Stimulated activated CD8-positive, alpha-beta memory T cell treated with anti-CD3 and anti-CD28 coated beads, Interleukin-7, amount 100 ng/mL, for 24 hours (primary cell): ENCODE data around the gene MORN5.

Source experiments
- DNase-seq: peaks from one replicate; pipeline ENCODE4 v3.0.0-alpha.2; 2020; ENCODE audit warnings: low read depth

Gene MORN5

DNA sequence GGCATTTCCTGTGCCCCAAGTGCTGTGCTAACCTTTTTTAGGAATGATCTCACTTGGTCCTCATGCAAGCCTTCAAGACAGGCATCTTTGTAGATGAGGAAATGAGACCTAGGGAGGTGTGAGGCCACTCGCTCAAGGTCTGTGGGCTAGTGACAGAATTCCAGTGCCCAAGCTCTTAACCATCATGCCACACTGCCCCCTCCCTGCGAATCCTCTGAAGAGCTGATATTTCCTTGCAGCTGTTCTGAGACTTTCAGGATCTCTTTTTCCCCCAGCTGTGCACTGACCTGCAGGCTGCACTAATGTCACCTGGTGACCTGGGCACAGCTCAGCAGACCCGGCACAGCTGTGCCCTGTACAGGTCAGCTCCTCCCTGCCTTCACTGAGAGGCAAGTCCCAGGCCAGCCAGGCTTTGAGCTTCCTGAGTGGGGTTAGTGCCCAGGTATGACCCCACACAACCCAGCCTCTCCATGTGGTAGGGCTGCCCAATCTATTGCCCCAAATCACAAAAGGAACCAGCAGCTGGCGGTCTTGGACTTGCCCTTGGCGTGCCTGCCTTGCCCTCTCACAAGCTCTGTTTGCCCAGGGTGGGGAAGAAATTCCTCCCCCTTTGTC, 32.7 kb downstream of the MORN5 start:
- DNase-seq = no peak

DNA sequence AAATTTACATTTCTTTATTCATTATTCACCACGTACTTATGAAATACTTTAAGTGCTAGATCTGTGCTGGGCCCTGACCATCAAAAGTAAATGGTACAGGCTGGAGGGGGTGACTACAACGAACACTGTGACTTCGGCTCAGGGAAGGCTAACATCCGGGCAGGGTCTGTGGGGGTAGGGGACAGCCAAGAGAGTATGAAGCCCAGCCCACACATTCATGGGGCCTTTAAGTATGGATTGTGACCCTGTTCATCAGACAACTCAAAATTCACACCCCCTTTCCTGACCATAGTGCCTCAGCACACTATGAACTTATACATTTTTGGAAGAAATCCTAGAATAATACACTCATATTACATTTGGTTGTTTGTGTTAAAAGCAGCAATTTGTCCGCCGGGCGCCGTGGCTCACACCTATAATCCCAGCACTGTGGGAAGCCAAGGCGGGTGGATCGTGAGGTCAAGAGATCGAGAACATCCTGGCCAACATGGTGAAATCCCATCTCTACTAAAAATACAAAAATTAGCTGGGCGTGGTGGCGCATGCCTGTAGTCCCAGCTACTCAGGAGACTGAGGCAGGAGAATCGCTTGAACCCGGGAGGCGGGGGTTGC, 33.3 kb downstream of the MORN5 start:
- no peak for DNase-seq

GRCh38 chr9:122193651-122194050, 33.9 kb downstream of the MORN5 start:
- DNase-seq = no peak

DNA sequence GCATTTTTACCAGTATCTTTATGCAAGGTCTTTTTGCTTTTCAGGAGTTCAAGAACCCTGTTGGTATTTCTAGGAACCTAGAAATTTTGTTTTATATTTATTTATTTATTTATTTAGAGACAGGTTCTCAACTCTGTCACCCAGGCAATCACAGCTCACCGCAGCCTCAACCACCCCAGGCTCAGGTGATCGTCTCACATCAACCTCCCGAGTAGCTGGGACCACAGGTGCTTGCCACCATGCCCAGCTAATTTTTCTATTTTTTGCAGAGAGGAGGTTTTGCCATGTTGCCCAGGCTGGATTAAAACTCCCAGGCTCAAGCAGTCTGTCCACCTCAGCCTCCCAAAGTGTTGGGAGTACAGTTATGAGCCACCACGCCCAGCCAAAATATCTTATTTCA, 36.2 kb downstream of the MORN5 start:
- DNase-seq = no peak

- DNase-seq = no peak
These were observed 37.7 kb downstream of the MORN5 start for GRCh38 chr9:122197426-122197825.

GRCh38 chr9:122197882-122198281, 38.2 kb downstream of the MORN5 start:
- DNase-seq = no peak

DNA sequence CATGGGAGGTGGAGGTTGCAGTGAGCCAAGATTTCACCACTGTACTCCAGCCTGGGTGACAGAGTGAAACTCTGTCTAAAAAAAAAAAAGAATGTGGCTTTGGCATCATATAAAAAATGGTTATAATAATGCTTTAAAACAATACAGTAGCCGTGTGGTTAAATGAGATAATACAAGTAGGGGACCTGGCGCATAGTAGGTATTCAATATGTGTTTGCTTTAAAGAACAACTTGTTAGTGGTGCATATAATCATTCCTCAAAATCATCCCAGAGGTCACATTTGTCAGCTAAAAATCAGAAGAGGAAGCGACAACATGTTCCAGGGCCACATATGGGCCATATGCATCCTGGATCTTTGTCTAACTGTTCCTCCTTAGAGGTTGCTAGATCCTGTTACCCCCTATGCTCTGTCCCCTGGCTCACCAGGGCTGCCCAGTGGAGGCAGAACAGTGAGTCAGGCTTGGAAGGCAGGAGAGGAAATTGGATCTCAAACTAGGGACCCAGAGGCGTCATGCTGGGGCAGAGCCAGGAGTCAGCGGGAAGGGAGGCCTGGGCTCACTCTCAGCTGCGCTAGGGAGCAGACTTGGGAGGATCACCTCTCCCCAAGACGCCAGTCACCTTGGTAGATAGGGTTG, 41.4 kb downstream of the MORN5 start:
- no peak for DNase-seq

GRCh38 chr9:122201641-122202040, 41.9 kb downstream of the MORN5 start:
- no peak for DNase-seq

- DNase-seq = no peak
These were observed 42.4 kb downstream of the MORN5 start for GRCh38 chr9:122202111-122202510.

DNA sequence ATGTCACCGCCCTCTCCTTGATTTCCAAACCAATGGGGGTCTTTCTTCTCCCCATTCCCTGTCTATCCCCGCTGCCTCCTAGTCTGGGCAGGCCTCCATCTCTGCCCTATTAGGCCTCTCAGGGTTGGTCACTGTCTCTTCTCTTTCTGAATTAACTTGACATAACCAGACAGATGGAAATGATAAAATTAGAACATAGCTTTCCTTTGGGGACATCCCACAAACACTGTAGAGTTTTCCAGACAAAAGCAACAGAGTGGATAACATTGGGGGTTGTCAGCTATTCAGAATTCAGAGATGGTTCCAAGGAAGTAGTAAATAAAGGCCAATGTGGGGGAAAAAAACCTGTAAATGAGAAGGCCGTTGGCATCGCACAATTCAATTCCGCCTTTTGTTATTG, 44.3 kb downstream of the MORN5 start:
- no peak for DNase-seq

DNA sequence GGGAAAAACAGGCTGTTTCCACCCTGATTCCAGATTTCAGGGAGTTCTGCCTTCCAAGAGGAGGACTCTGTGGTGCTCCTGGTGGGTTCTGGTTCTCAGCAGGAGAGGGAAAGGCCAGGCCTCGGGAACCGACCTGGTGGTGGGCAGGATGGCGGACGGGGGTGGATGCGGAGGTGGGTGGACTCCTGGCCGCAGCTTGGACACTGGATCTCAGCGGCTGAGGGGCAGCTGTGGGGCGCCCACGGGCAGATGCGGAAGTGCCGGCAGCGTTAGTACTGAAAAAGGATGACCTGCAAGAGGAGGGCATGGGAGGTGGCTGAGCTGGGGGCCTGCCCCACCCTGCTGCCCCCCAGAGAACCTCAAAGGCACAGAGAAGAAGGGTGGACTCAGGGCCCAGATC, 44.8 kb downstream of the MORN5 start:
- no peak for DNase-seq

DNA sequence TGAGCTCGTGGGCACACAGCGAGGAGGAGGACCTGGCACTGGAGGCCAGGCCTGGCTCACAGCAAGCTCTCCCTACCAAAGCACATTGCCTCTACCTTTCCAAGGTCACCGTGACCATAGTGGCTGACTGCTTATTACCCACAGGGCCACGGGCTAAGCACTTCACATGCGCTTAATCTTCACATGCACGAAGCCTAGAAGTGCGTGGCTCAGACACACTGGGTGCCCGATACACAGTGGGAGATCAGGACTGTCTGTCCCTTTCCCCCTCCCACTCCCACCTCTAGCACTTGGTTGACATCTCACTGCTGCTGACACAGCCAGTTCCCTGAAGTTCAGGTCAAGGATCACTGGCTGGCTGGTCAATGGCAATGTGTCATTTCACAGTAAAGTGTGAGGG, 45.5 kb downstream of the MORN5 start:
- DNase-seq = no peak

GRCh38 chr9:122206118-122207046, 46.7 kb downstream of the MORN5 start:
- DNase-seq = no peak

DNA sequence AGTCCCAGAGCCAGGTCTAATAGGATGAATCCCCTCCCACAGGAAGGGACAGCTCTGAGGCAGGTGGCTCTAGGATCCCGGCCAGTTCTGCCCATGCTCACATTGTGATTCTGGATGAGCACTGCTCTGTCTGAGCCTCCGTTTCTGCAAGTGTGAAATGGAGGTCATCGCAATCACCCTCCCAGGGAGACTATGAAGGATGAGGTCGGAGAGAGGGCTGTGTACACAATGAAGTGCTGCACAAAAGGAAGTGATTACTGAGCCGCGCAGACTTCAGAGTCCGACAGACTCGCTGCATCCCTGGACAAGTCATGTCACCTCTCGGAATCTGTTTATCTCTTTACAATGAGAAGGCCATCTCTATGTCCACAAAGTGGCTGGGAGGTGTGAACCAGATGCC, 47.4 kb downstream of the MORN5 start:
- DNase-seq = no peak

GRCh38 chr9:122209451-122209850, 49.7 kb downstream of the MORN5 start:
- no peak for DNase-seq

DNA sequence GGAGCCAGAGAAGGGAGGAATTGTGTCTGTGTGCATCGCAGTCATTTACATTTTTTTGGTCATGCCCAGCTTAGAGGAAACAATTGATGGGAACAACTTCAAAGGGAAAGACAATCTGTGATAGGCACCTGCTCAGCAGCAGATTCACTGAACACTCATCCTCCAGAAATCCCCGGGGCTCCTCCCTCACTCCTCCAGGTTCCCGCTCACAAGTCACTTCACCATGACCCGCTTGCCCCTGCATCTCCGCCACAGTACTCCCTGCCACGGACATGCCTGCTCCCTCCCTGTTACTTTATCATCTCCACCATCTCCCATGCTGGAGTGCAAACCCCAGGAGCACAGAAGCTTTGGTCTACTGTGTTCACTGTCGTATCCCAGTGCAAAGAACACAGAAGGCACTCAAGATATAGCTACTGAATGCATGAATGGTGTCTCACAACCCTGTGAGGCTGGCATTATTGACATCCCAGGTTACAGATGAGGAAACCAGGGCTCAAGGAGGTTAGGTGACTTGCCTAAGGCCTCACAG, 52.8 kb downstream of the MORN5 start:
- no peak for DNase-seq

GRCh38 chr9:122213102-122213588, 53.4 kb downstream of the MORN5 start:
- no peak for DNase-seq

- DNase-seq = peak; percentile 12
These were observed 54.1 kb downstream of the MORN5 start for GRCh38 chr9:122213589-122214413.

DNA sequence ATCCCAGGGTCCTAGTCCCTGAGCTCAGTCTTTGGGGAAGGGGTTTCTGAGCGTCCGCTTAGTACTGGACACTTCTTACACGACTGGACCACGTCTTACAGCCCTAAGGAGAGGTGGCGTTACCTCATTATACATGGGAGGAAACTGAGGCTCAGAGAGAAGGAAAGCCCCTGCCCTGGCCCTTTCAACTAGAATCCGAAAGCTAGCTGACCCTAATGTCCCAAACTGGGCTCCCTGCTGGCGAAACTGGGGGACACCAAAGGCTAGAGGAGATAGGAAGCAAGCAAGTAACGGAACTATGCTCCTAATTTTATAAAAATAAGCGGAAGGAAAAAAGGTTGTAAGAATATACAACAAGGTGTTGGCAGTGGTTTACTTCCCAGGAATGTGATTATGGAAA, 54.8 kb downstream of the MORN5 start:
- no peak for DNase-seq

DNA sequence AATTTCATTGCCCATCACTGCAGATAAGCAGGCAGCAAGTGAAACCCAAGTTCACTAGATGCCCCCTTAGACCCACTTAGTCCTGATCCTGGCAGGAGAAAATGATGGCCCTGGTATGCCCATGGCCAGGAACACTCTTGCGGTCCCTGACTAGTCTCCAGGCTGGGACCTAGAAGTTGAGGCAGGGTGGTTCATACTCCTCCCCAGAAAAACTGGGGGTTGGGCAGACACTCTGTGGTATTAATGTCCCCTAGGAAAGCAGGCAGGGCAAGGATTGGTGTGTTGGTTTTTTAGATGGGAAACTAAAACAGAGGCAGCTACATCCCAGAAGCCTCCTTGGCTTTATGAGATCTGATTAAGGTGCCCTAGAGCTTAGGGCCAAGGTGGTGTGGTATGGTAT, 56.0 kb downstream of the MORN5 start:
- no peak for DNase-seq

GRCh38 chr9:122216138-122216797, 56.6 kb downstream of the MORN5 start:
- no peak for DNase-seq
